Liver (tissue), 9 donors: ENCODE measurements around the gene PIP4K2C. TPM values are rescaled to one million over a fixed set of nuclear protein-coding genes. Genes with fewer than 3 reads are reported as not detected.

Experiments
- DNase-seq: peaks from one replicate; pipeline ENCODE4 v3.0.0-alpha.2; 2017; ENCODE audit warnings: low spot score
- H3K27ac ChIP-seq, 2 donors: one replicate each; pipeline ENCODE4 v1.7.0; 2013; ENCODE audit warnings: inconsistent platforms in 2 of 2, low read length in 2 of 2, control low read depth in 1 of 2, low read depth in 1 of 2, mild to moderate bottlenecking in 1 of 2
- H3K27me3 ChIP-seq, 4 donors: one replicate each; pipeline versions ENCODE4 v1.6.1 to v1.7.0; 2013; ENCODE audit warnings: low read length in 3 of 4, inconsistent platforms in 1 of 4, mild to moderate bottlenecking in 1 of 4, moderate library complexity in 1 of 4; ENCODE audit not compliant: control insufficient read depth in 4 of 4, insufficient read depth in 4 of 4
- H3K36me3 ChIP-seq, 4 donors: one replicate each; pipeline versions ENCODE4 v1.6.1 to v1.7.0; 2013; ENCODE audit warnings: low read length in 3 of 4, mild to moderate bottlenecking in 3 of 4, low read depth in 1 of 4, moderate library complexity in 1 of 4; ENCODE audit not compliant: control insufficient read depth in 4 of 4, insufficient read depth in 3 of 4
- H3K4me1 ChIP-seq, 4 donors: one replicate each; pipeline versions ENCODE4 v1.6.1 to v1.7.0; 2013; ENCODE audit warnings: low read length in 3 of 4, mild to moderate bottlenecking in 3 of 4, moderate library complexity in 1 of 4; ENCODE audit not compliant: control insufficient read depth in 4 of 4, insufficient read depth in 4 of 4
- H3K4me3 ChIP-seq, 3 donors: one replicate each; pipeline versions ENCODE4 v1.6.1 to v1.7.0; 2013; ENCODE audit warnings: low read length in 3 of 3, control low read depth in 1 of 3, low read depth in 1 of 3, mild to moderate bottlenecking in 1 of 3
- H3K9ac ChIP-seq, 2 donors: one replicate each; pipeline ENCODE4 v1.7.0; 2013; ENCODE audit warnings: low read length in 2 of 2, mild to moderate bottlenecking in 2 of 2, moderate library complexity in 2 of 2, control low read depth in 1 of 2, low read depth in 1 of 2
- H3K9me3 ChIP-seq, 4 donors: one replicate each; pipeline versions ENCODE4 v1.6.1 to v1.7.0; 2013; ENCODE audit warnings: low read length in 3 of 4; ENCODE audit not compliant: control insufficient read depth in 4 of 4
- ATF3 ChIP-seq: IDR thresholded peaks from 2 replicates; pipeline ENCODE4 v1.6.1; 2016; ENCODE audit warnings: antibody characterized with exemption
- CTCF ChIP-seq: fragments of 150-350 bp; IDR thresholded peaks from 2 replicates; pipeline ENCODE4 v1.5.1; 2017; ENCODE audit warnings: improper control_type of control experiment, low read depth, low read length; ENCODE audit not compliant: missing input control
- EGR1 ChIP-seq, 2 donors: IDR thresholded peaks; 2 replicates each; pipeline ENCODE4 v1.6.1; 2016 to 2018; ENCODE audit warnings: antibody characterized with exemption in 2 of 2, low read depth in 2 of 2
- FOXA2 ChIP-seq: IDR thresholded peaks from 2 replicates; pipeline ENCODE4 v1.6.1; 2016; ENCODE audit warnings: antibody characterized with exemption
- GABPA ChIP-seq, 2 donors: IDR thresholded peaks in 1 of 2; conservative IDR thresholded peaks in 1 of 2; 2 replicates each; pipeline ENCODE4 v1.6.1; 2016; ENCODE audit warnings: antibody characterized with exemption in 2 of 2, mild to moderate bottlenecking in 1 of 2, moderate library complexity in 1 of 2
- HNF4A ChIP-seq, 2 donors: conservative IDR thresholded peaks; 2 replicates each; pipeline ENCODE4 v1.6.1; 2016; ENCODE audit warnings: antibody characterized with exemption in 2 of 2, mild to moderate bottlenecking in 2 of 2
- HNF4G ChIP-seq: IDR thresholded peaks from 2 replicates; pipeline ENCODE4 v1.6.1; 2016; ENCODE audit warnings: antibody characterized with exemption
- JUND ChIP-seq, 2 donors: IDR thresholded peaks; 2 replicates each; pipeline ENCODE4 v1.6.1; 2016; ENCODE audit warnings: antibody characterized with exemption in 2 of 2
- MAX ChIP-seq: IDR thresholded peaks from 2 replicates; pipeline ENCODE4 v1.6.1; 2016; ENCODE audit warnings: antibody characterized with exemption
- NR2F2 ChIP-seq: IDR thresholded peaks from 2 replicates; pipeline ENCODE4 v1.6.1; 2016; ENCODE audit warnings: antibody characterized with exemption
- RAD21 ChIP-seq, 2 donors: IDR thresholded peaks; 2 replicates each; pipeline ENCODE4 v1.6.1; 2016; ENCODE audit warnings: antibody characterized with exemption in 2 of 2, mild to moderate bottlenecking in 2 of 2
- REST ChIP-seq: IDR thresholded peaks from 2 replicates; pipeline ENCODE4 v1.6.1; 2016; ENCODE audit warnings: antibody characterized with exemption, mild to moderate bottlenecking
- RXRA ChIP-seq, 2 donors: IDR thresholded peaks; 2 replicates each; pipeline ENCODE4 v1.6.1; 2017 to 2018; ENCODE audit warnings: antibody characterized with exemption in 2 of 2, mild to moderate bottlenecking in 1 of 2
- SP1 ChIP-seq: IDR thresholded peaks from 2 replicates; pipeline ENCODE4 v1.6.1; 2018; ENCODE audit warnings: antibody characterized with exemption, mild to moderate bottlenecking
- TAF1 ChIP-seq: conservative IDR thresholded peaks from 2 replicates; pipeline ENCODE4 v1.6.1; 2016; ENCODE audit warnings: antibody characterized with exemption, mild to moderate bottlenecking
- YY1 ChIP-seq: IDR thresholded peaks from 2 replicates; pipeline ENCODE4 v1.6.1; 2016; ENCODE audit warnings: antibody characterized with exemption, mild to moderate bottlenecking
- ZBTB33 ChIP-seq: IDR thresholded peaks from 2 replicates; pipeline ENCODE4 v1.6.1; 2016; ENCODE audit warnings: antibody characterized with exemption
- WGBS: extraction: QIAGEN DNeasy Blood & Tissue Kit; methylation state at CpG from one replicate; pipeline ENCODE4 v1.1.7; 2013; 5-methylcytosine and 5-hydroxymethylcytosine counted together
- polyA plus RNA-seq, 2 donors: library from polyadenylated mRNA; stranded (reverse) in 1 of 2; unstranded in 1 of 2; fragments of 200-250 nt in 1 of 2; fragments of >200 nt in 1 of 2; fragmentation: Nextera tagmentation in 1 of 2; extraction: Ambion mirVana in 1 of 2; gene quantifications; one replicate each; pipeline versions ENCODE4 v1.2.1 to v1.2.3, GENCODE V29; 2013 to 2015
- total RNA-seq, 2 donors: library from RNA; depleted of rRNA; stranded (reverse); fragments of >200 nt; gene quantifications; one replicate each; pipeline ENCODE4 v1.2.3, GENCODE V29; 2014
- donor health status: healthy.
- donor health status: healthy.
- donor health status: healthy.
- donor health status: healthy.
- donor health status: healthy.

The PIP4K2C gene
- total and polyA plus RNA-seq, 4 donors: 6.5 to 11.9 (median 9.4) TPM

- Histone ChIP-seq H3K9me3 (no peaks in the 10 kb centered on the region), H3K9ac (no peak overlapping the region), H3K36me3 (no peaks in the 10 kb centered on the region), H3K27ac (no peak overlapping the region), H3K27me3 (no peaks in the 10 kb centered on the region), H3K4me3 (no peak overlapping the region), H3K4me1 (peaks cover 1 to 13% (median 9%) of the 10 kb centered on the region in 4 donors)
- 99% methylated on average over 2 of the region's 2 CpGs for WGBS
- DNase-seq: no peak
- TF ChIP-seq TAF1 (no peak), HNF4A (conservative IDR thresholded peaks at IDR 0.05) (no peak), FOXA2 (no peak), GABPA (IDR thresholded peaks at IDR 0.05 in 1 of 2, conservative IDR thresholded peaks at IDR 0.05 in 1 of 2) (no peak), JUND (IDR thresholded peaks at IDR 0.05) (no peak), EGR1 (IDR thresholded peaks at IDR 0.05; ENCODE audit: low read depth in 2 of 2) (no peak), RXRA (IDR thresholded peaks at IDR 0.05) (no peak), RAD21 (IDR thresholded peaks at IDR 0.05) (no peak), CTCF (no peak), REST (no peak), YY1 (no peak), ZBTB33 (no peak), MAX (no peak), HNF4G (no peak)
Measured at GRCh38 chr12:57584050-57584449, 6.9 kb upstream of the PIP4K2C start.

GRCh38 chr12:57584690-57585089 lies 6.3 kb upstream of the PIP4K2C start:
- Histone ChIP-seq H3K9ac (no peak overlapping the region), H3K4me3 (no peak overlapping the region), H3K9me3 (no peaks in the 10 kb centered on the region), H3K4me1 (peaks cover 1 to 13% (median 9%) of the 10 kb centered on the region in 4 donors), H3K36me3 (no peaks in the 10 kb centered on the region), H3K27me3 (no peaks in the 10 kb centered on the region), H3K27ac (no peak overlapping the region)
- no peak for DNase-seq
- TF ChIP-seq NR2F2 (no peak), REST (no peak), HNF4G (no peak), YY1 (no peak), RXRA (IDR thresholded peaks at IDR 0.05) (no peak), SP1 (no peak), FOXA2 (no peak), GABPA (IDR thresholded peaks at IDR 0.05 in 1 of 2, conservative IDR thresholded peaks at IDR 0.05 in 1 of 2) (no peak), TAF1 (no peak), MAX (no peak), CTCF (no peak), EGR1 (IDR thresholded peaks at IDR 0.05; ENCODE audit: low read depth in 2 of 2) (no peak), ATF3 (no peak)
